GM12878 (cell line): ENCODE data around the gene AHNAK.

Experiments
- EZH2 ChIP-seq: IDR thresholded peaks from 2 replicates; pipeline ENCODE4 v1.6.1; 2012; ENCODE audit warnings: low read depth, mild to moderate bottlenecking, control low read depth, inconsistent platforms, low read length, borderline replicate concordance; ENCODE audit not compliant: control insufficient read depth
- GABPA ChIP-seq: IDR thresholded peaks from 2 replicates; pipeline ENCODE4 v1.6.1; 2014; ENCODE audit warnings: antibody characterized with exemption, low read depth, mild to moderate bottlenecking, inconsistent platforms
- HDAC2 ChIP-seq: fragments of 200-600 bp; sonication (generic); IDR thresholded peaks from 2 replicates; pipeline ENCODE4 v1.6.1; 2017
- JUNB ChIP-seq: IDR thresholded peaks from 2 replicates; pipeline ENCODE4 v1.6.1; 2016; ENCODE audit warnings: antibody characterized with exemption, mild to moderate bottlenecking
- NR2C2 ChIP-seq: IDR thresholded peaks from 2 replicates; pipeline ENCODE4 v1.6.1; 2011; ENCODE audit warnings: borderline replicate concordance, low read depth; ENCODE audit not compliant: control insufficient read depth, insufficient read length
- POLR2AphosphoS5 ChIP-seq: IDR thresholded peaks from 2 replicates; pipeline ENCODE4 v1.6.1; 2011; ENCODE audit warnings: mild to moderate bottlenecking, low read length, inconsistent platforms
- RAD21 ChIP-seq: IDR thresholded peaks from 2 replicates; pipeline ENCODE4 v1.6.1; 2011; ENCODE audit warnings: mild to moderate bottlenecking, low read depth, low read length, moderate library complexity; ENCODE audit not compliant: insufficient read depth
- REST ChIP-seq: IDR thresholded peaks from 2 replicates; pipeline ENCODE4 v1.6.1; 2012; ENCODE audit warnings: mild to moderate bottlenecking, low read depth, low read length
- SREBF1 ChIP-seq: IDR thresholded peaks from 2 replicates; pipeline ENCODE4 v1.6.1; 2012; ENCODE audit warnings: mild to moderate bottlenecking, low read length
- WRNIP1 ChIP-seq: IDR thresholded peaks from 2 replicates; pipeline ENCODE4 v1.6.1; 2011; ENCODE audit warnings: low read depth, low read length, improper control_type of control experiment, borderline replicate concordance
- YY1 ChIP-seq: IDR thresholded peaks from 2 replicates; pipeline ENCODE4 v1.6.1; 2011; ENCODE audit warnings: low read depth, mild to moderate bottlenecking, low read length
- TF ChIP-seq, protein P1 (sequence below), 3 experiments: IDR thresholded peaks in 2 of 3; conservative IDR thresholded peaks in 1 of 3; 2 replicates each; pipeline ENCODE4 v1.5.1; 2011; ENCODE audit warnings: low read depth in 3 of 3, low read length in 3 of 3, mild to moderate bottlenecking in 3 of 3, control low read depth in 2 of 3, moderate library complexity in 2 of 3, inconsistent platforms in 1 of 3, mixed read lengths in 1 of 3; ENCODE audit not compliant: control insufficient read depth in 2 of 3, insufficient read depth in 1 of 3; ENCODE audit errors: extremely low read depth in 1 of 3
- TF ChIP-seq, protein P2 (sequence below): IDR thresholded peaks from 2 replicates; pipeline ENCODE4 v1.6.1; 2011; ENCODE audit warnings: mild to moderate bottlenecking, low read depth, low read length, moderate library complexity; ENCODE audit not compliant: insufficient replicate concordance
- TF ChIP-seq, protein P3 (sequence below): IDR thresholded peaks from 2 replicates; pipeline ENCODE4 v1.6.1; 2011; ENCODE audit warnings: low read depth, mild to moderate bottlenecking, low read length, moderate library complexity, borderline replicate concordance; ENCODE audit errors: extremely low read depth

GRCh38 chr11:62413060-62413696 is 133.4 kb downstream of the AHNAK start:
- TF ChIP-seq YY1 = no peak
- TF ChIP-seq, protein P1, sequence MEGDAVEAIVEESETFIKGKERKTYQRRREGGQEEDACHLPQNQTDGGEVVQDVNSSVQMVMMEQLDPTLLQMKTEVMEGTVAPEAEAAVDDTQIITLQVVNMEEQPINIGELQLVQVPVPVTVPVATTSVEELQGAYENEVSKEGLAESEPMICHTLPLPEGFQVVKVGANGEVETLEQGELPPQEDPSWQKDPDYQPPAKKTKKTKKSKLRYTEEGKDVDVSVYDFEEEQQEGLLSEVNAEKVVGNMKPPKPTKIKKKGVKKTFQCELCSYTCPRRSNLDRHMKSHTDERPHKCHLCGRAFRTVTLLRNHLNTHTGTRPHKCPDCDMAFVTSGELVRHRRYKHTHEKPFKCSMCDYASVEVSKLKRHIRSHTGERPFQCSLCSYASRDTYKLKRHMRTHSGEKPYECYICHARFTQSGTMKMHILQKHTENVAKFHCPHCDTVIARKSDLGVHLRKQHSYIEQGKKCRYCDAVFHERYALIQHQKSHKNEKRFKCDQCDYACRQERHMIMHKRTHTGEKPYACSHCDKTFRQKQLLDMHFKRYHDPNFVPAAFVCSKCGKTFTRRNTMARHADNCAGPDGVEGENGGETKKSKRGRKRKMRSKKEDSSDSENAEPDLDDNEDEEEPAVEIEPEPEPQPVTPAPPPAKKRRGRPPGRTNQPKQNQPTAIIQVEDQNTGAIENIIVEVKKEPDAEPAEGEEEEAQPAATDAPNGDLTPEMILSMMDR (IDR thresholded peaks at IDR 0.05 in 2 of 3, conservative IDR thresholded peaks at IDR 0.05 in 1 of 3; ENCODE audit: control insufficient read depth in 2 of 3, extremely low read depth in 1 of 3, insufficient read depth in 1 of 3, low read depth in 3 of 3, low read length in 3 of 3) = no peak
- TF ChIP-seq SREBF1 = no peak
- no peak for TF ChIP-seq WRNIP1
- no peak for TF ChIP-seq POLR2AphosphoS5
- no peak for TF ChIP-seq NR2C2
- no peak for TF ChIP-seq JUNB
- TF ChIP-seq GABPA = no peak
- TF ChIP-seq, protein P2, sequence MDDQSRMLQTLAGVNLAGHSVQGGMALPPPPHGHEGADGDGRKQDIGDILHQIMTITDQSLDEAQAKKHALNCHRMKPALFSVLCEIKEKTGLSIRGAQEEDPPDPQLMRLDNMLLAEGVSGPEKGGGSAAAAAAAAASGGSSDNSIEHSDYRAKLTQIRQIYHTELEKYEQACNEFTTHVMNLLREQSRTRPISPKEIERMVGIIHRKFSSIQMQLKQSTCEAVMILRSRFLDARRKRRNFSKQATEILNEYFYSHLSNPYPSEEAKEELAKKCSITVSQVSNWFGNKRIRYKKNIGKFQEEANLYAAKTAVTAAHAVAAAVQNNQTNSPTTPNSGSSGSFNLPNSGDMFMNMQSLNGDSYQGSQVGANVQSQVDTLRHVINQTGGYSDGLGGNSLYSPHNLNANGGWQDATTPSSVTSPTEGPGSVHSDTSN = no peak
- TF ChIP-seq, protein P3, sequence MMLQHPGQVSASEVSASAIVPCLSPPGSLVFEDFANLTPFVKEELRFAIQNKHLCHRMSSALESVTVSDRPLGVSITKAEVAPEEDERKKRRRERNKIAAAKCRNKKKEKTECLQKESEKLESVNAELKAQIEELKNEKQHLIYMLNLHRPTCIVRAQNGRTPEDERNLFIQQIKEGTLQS = no peak
- no peak for TF ChIP-seq HDAC2
- no peak for TF ChIP-seq REST
- TF ChIP-seq RAD21 = no peak
- TF ChIP-seq EZH2 = no peak
